ENCODE data around the gene FADS3.

The FADS3 gene, protein sequence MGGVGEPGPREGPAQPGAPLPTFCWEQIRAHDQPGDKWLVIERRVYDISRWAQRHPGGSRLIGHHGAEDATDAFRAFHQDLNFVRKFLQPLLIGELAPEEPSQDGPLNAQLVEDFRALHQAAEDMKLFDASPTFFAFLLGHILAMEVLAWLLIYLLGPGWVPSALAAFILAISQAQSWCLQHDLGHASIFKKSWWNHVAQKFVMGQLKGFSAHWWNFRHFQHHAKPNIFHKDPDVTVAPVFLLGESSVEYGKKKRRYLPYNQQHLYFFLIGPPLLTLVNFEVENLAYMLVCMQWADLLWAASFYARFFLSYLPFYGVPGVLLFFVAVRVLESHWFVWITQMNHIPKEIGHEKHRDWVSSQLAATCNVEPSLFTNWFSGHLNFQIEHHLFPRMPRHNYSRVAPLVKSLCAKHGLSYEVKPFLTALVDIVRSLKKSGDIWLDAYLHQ

GRCh38 chr11:61891331-61892084 lies at the start of gene FADS3:
FADS3 (minus strand) TSS chr11:61891545; CDS start chr11:61891381, 164 bp downstream.
- peak; percentile 86 for DNase-seq (ENCODE audit: low spot score)
- no peak for TF ChIP-seq CTCF (IDR thresholded peaks at IDR 0.05; ENCODE audit: borderline replicate concordance, control extremely low read depth, extremely low read depth, insufficient read depth, missing control alignments)
- in situ Hi-C loops (cut with MboI; ENCODE audit: low sequenced_read_pairs, unreplicated experiment), result loop anchor here (10.0 kb wide), 1 partner anchor 213 kb away; no protein-coding TSS in a partner anchor

- no peak for DNase-seq (ENCODE audit: low spot score)
- TF ChIP-seq CTCF (IDR thresholded peaks at IDR 0.05; ENCODE audit: borderline replicate concordance, control extremely low read depth, extremely low read depth, insufficient read depth, missing control alignments), result no peak
- in situ Hi-C loops (cut with MboI; ENCODE audit: low sequenced_read_pairs, unreplicated experiment), result no loop called here
Measured at GRCh38 chr11:61940466-61940865, 49.1 kb upstream of the FADS3 start.

DNA sequence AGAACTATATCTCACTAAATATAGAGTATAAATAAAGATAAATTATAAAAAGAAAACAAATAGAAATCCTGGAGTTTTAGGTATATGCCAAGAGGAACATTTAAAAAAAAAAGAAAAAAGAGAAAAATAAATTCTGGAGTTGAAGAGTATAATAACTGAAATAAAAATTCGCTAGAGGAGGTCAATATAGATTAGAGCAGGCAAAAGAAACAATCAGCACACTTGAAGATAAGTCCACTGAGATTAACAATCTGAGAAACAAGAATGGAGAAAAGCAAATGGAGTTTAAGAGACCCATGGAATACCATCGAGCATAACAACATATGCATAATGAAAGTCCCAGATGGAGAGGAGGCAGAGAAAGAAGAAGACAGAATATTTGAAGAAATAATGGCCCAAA lies 44.5 kb upstream of the FADS3 start:
- in situ Hi-C loops (cut with MboI; ENCODE audit: low sequenced_read_pairs, unreplicated experiment), result no loop called here
- no peak for TF ChIP-seq CTCF (IDR thresholded peaks at IDR 0.05; ENCODE audit: borderline replicate concordance, control extremely low read depth, extremely low read depth, insufficient read depth, missing control alignments)
- no peak for DNase-seq (ENCODE audit: low spot score)

DNA sequence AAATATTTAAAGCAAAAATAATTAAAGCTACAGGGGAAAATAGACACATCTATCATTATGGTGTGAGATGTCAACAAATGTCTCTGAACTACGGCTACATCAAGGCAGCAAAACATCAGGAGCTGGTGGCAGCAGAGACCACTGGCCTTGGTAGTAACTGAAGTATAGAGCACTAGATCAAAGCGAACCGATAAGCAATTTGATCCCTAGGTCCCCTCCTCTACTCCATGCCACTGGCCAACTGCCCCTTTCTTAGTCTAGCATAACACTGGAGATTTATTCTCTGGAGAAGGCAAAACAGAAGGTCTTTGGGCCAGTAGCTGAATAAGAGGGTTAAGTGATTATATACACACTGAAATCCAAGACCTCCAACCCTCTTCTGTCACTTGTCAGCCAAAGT lies 39.6 kb upstream of the FADS3 start:
- in situ Hi-C loops (cut with MboI; ENCODE audit: low sequenced_read_pairs, unreplicated experiment), result no loop called here
- DNase-seq (ENCODE audit: low spot score), result no peak
- no peak for TF ChIP-seq CTCF (IDR thresholded peaks at IDR 0.05; ENCODE audit: borderline replicate concordance, control extremely low read depth, extremely low read depth, insufficient read depth, missing control alignments)

DNA sequence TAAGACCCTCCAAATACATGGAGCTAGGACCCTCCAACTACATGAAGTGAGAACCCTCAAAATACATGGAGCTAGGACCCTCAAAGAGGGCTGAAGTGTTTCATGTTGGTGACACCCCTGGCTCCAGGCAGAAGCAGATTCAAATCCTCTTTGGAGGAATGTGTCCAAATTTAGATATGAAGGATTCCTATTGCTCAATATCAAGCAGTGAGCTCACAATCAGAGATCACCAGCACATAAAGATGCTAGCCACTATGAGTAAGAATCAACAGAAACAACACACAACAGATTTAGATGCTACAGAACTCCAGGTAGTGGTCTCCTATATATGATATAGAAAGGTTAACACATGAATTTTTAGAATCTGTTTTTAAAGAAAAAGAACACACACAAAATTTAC lies 37.3 kb upstream of the FADS3 start:
- no peak for TF ChIP-seq CTCF (IDR thresholded peaks at IDR 0.05; ENCODE audit: borderline replicate concordance, control extremely low read depth, extremely low read depth, insufficient read depth, missing control alignments)
- no peak for DNase-seq (ENCODE audit: low spot score)
- in situ Hi-C loops (cut with MboI; ENCODE audit: low sequenced_read_pairs, unreplicated experiment), result no loop called here

- no peak for DNase-seq (ENCODE audit: low spot score)
- in situ Hi-C loops (cut with MboI; ENCODE audit: low sequenced_read_pairs, unreplicated experiment), result no loop called here
- no peak for TF ChIP-seq CTCF (IDR thresholded peaks at IDR 0.05; ENCODE audit: borderline replicate concordance, control extremely low read depth, extremely low read depth, insufficient read depth, missing control alignments)
Measured at GRCh38 chr11:61927501-61927900, 36.2 kb upstream of the FADS3 start.

All from GM13976 (cell line).